ENCODE data around the gene COX6B2. TPM values are rescaled to one million over a fixed set of nuclear protein-coding genes. Genes with fewer than 3 reads are reported as not detected.
A peak's percentile ranks its signal among the peaks of the same experiment; 100 is the strongest.

Gene COX6B2
- total RNA-seq, 2 experiments from 2014 or later: 0.34 TPM; not detected in 1

GRCh38 chr19:55345818-55346724 lies 8.4 kb downstream of the COX6B2 start:
- Mint-ChIP-seq H3K36me3 (ENCODE audit: low read depth) (peaks cover 8% of the 10 kb centered on the region), H3K27ac (no peak overlapping the region), H3K4me3 (no peak overlapping the region), H3K27me3 (ENCODE audit: low read depth) (peaks cover 2% of the 10 kb centered on the region), H3K4me1 (ENCODE audit: low read depth) (peaks cover 13% of the 10 kb centered on the region), H3K9me3 (ENCODE audit: insufficient read depth) (no peaks in the 10 kb centered on the region)
- CTCF ChIA-PET: interaction anchor here (1.5 kb wide), 1 partner anchor 45 kb away, joined by 3 read pairs; no protein-coding TSS in a partner anchor
- ATAC-seq (no peak), DNase-seq (no peak)
- POLR2A ChIA-PET: interaction anchor here (1.3 to 1.4 kb wide), 2 partner anchors 37 to 44 kb away, joined by 4 to 5 read pairs; no protein-coding TSS in a partner anchor

GRCh38 chr19:55345101-55345817 lies 9.3 kb downstream of the COX6B2 start:
- Mint-ChIP-seq H3K27ac (no peak overlapping the region), H3K27me3 (ENCODE audit: low read depth) (no peaks in the 10 kb centered on the region), H3K4me3 (no peak overlapping the region), H3K4me1 (ENCODE audit: low read depth) (peaks cover 8% of the 10 kb centered on the region), H3K9me3 (ENCODE audit: insufficient read depth) (no peaks in the 10 kb centered on the region), H3K36me3 (ENCODE audit: low read depth) (peaks cover 8% of the 10 kb centered on the region)
- ATAC-seq (no peak), DNase-seq (no peak)
- ChIA-PET POLR2A (no interaction called here), CTCF (interaction anchor here (1.5 kb wide), 1 partner anchor 44 kb away, joined by 3 read pairs; no protein-coding TSS in a partner anchor)

GRCh38 chr19:55344444-55344843 lies 10.1 kb downstream of the COX6B2 start:
- Mint-ChIP-seq H3K27me3 (ENCODE audit: low read depth) (no peaks in the 10 kb centered on the region), H3K4me1 (ENCODE audit: low read depth) (peaks cover 8% of the 10 kb centered on the region), H3K4me3 (no peak overlapping the region), H3K9me3 (ENCODE audit: insufficient read depth) (no peaks in the 10 kb centered on the region), H3K36me3 (ENCODE audit: low read depth) (peaks cover 10% of the 10 kb centered on the region), H3K27ac (no peak overlapping the region)
- DNase-seq (no peak), ATAC-seq (no peak)
- CTCF ChIA-PET: no interaction called here
- POLR2A ChIA-PET: no interaction called here

GRCh38 chr19:55341595-55342531 lies 12.7 kb downstream of the COX6B2 start:
- peaks cover 20% of the 10 kb centered on the region for H3K4me1 Mint-ChIP-seq (ENCODE audit: low read depth)
- H3K9me3 Mint-ChIP-seq (ENCODE audit: insufficient read depth): no peaks in the 10 kb centered on the region
- POLR2A ChIA-PET: interaction anchor here (1.2 to 1.7 kb wide), 2 partner anchors 42 to 65 kb away, joined by 3 to 6 read pairs; partner anchors contain the start of gene TMEM238
- peak overlapping the region; percentile 77 for H3K27ac Mint-ChIP-seq
- DNase-seq (no peak), ATAC-seq (no peak)
- peaks cover 10% of the 10 kb centered on the region for H3K36me3 Mint-ChIP-seq (ENCODE audit: low read depth)
- peak overlapping the region; percentile 40 for H3K4me3 Mint-ChIP-seq
- peaks cover 3% of the 10 kb centered on the region for H3K27me3 Mint-ChIP-seq (ENCODE audit: low read depth)
- CTCF ChIA-PET: no interaction called here

- DNase-seq: peak; percentile 74
- H3K27ac Mint-ChIP-seq: peak overlapping the region; percentile 91
- H3K4me3 Mint-ChIP-seq: peak overlapping the region; percentile 87
- ChIA-PET POLR2A (interaction anchor here (1.2 to 1.7 kb wide), 2 partner anchors 42 to 66 kb away, joined by 3 to 6 read pairs; partner anchors contain the start of gene TMEM238), CTCF (interaction anchor here (1.0 to 1.1 kb wide), 2 partner anchors 49 to 258 kb away, joined by 3 read pairs; partner anchors contain the start of gene FIZ1)
- H3K4me1 Mint-ChIP-seq (ENCODE audit: low read depth): peaks cover 20% of the 10 kb centered on the region
- H3K9me3 Mint-ChIP-seq (ENCODE audit: insufficient read depth): no peaks in the 10 kb centered on the region
- H3K27me3 Mint-ChIP-seq (ENCODE audit: low read depth): peaks cover 7% of the 10 kb centered on the region
- peaks cover 10% of the 10 kb centered on the region for H3K36me3 Mint-ChIP-seq (ENCODE audit: low read depth)
- no peak for ATAC-seq
Observed at GRCh38 chr19:55341171-55341588, 13.3 kb downstream of the COX6B2 start.

GRCh38 chr19:55340784-55341147 lies 13.8 kb downstream of the COX6B2 start:
- Mint-ChIP-seq H3K9me3 (ENCODE audit: insufficient read depth) (no peaks in the 10 kb centered on the region), H3K27ac (peak overlapping the region; percentile 91), H3K4me3 (peak overlapping the region; percentile 87), H3K4me1 (ENCODE audit: low read depth) (peaks cover 20% of the 10 kb centered on the region), H3K36me3 (ENCODE audit: low read depth) (peaks cover 10% of the 10 kb centered on the region), H3K27me3 (ENCODE audit: low read depth) (peaks cover 9% of the 10 kb centered on the region)
- ChIA-PET POLR2A (interaction anchor here (1.2 to 1.7 kb wide), 2 partner anchors 43 to 66 kb away, joined by 3 to 6 read pairs; partner anchors contain the start of gene TMEM238), CTCF (interaction anchor here (1.0 to 1.1 kb wide), 2 partner anchors 48 to 259 kb away, joined by 3 read pairs; partner anchors contain the start of gene FIZ1)
- DNase-seq (peak; percentile 43), ATAC-seq (no peak)

- H3K4me1 Mint-ChIP-seq (ENCODE audit: low read depth): peaks cover 20% of the 10 kb centered on the region
- peak overlapping the region; percentile 95 for H3K27ac Mint-ChIP-seq
- ChIA-PET POLR2A (interaction anchor here (0.5 to 2.1 kb wide), 21 partner anchors 9 to 137 kb away, joined by 3 to 16 read pairs (median 4); partner anchors contain the start of genes HSPBP1, PPP6R1, TMEM238 and UBE2S), CTCF (interaction anchor here (0.7 to 2.9 kb wide), 21 partner anchors 10 to 259 kb away, joined by 3 to 46 read pairs (median 5); partner anchors contain the start of genes FIZ1, HSPBP1, PPP6R1 and TMEM238)
- H3K27me3 Mint-ChIP-seq (ENCODE audit: low read depth): peaks cover 9% of the 10 kb centered on the region
- H3K9me3 Mint-ChIP-seq (ENCODE audit: insufficient read depth): no peaks in the 10 kb centered on the region
- ATAC-seq (no peak), DNase-seq (peak; percentile 45)
- H3K4me3 Mint-ChIP-seq: peak overlapping the region; percentile 89
- peaks cover 10% of the 10 kb centered on the region for H3K36me3 Mint-ChIP-seq (ENCODE audit: low read depth)
Observed at GRCh38 chr19:55339889-55340783, 14.4 kb downstream of the COX6B2 start.

GRCh38 chr19:55339105-55339888 lies 15.2 kb downstream of the COX6B2 start, which contains the start of gene KMT5C:
Gene KMT5C, plus strand, starts transcription at chr19:55339876. Its CDS starts 2,061 bp downstream, at chr19:55341937.
- CTCF ChIA-PET: interaction anchor here (0.7 to 2.9 kb wide), 21 partner anchors 9 to 287 kb away, joined by 3 to 46 read pairs (median 5); partner anchors contain the start of genes HSPBP1, PPP6R1, TMEM238 and UBE2S
- POLR2A ChIA-PET: interaction anchor here (0.5 to 2.1 kb wide), 25 partner anchors 8 to 165 kb away, joined by 3 to 16 read pairs (median 4); partner anchors contain the start of genes HSPBP1, PPP6R1 and UBE2S
- ATAC-seq: peak; percentile 86
- peaks cover 9% of the 10 kb centered on the region for H3K27me3 Mint-ChIP-seq (ENCODE audit: low read depth)
- H3K27ac Mint-ChIP-seq: peak within 1 kb of the TSS; percentile 95
- H3K4me1 Mint-ChIP-seq (ENCODE audit: low read depth): peaks cover 20% of the 10 kb centered on the region
- H3K36me3 Mint-ChIP-seq (ENCODE audit: low read depth): peaks cover 10% of the 10 kb centered on the region
- peak; percentile 100 for DNase-seq
- H3K4me3 Mint-ChIP-seq: peak within 1 kb of the TSS; percentile 89
- H3K9me3 Mint-ChIP-seq (ENCODE audit: insufficient read depth): no peaks in the 10 kb centered on the region

- CTCF ChIA-PET: interaction anchor here (1.1 kb wide), 1 partner anchor 48 kb away, joined by 3 read pairs; the partner anchor contains the start of gene TMEM238
- no peak for DNase-seq
- Mint-ChIP-seq H3K4me1 (ENCODE audit: low read depth) (peaks cover 14% of the 10 kb centered on the region), H3K36me3 (ENCODE audit: low read depth) (peaks cover 2% of the 10 kb centered on the region), H3K9me3 (ENCODE audit: insufficient read depth) (no peaks in the 10 kb centered on the region), H3K4me3 (no peak overlapping the region), H3K27ac (no peak overlapping the region), H3K27me3 (ENCODE audit: low read depth) (peaks cover 19% of the 10 kb centered on the region)
- no peak for ATAC-seq
- POLR2A ChIA-PET: no interaction called here
Observed at GRCh38 chr19:55336101-55336500, 18.4 kb downstream of the COX6B2 start.
